C1 segment of cervical spinal cord (tissue), 14 donors: ENCODE results near the gene CAPN13.
A peak's percentile ranks its signal among the peaks of the same experiment; 100 is the strongest.

Source experiments
- DNase-seq, 14 donors: peaks; one replicate each; lab custom pipeline; 2025; lab: John Stamatoyannopoulos, UW

CAPN13 gene

DNA sequence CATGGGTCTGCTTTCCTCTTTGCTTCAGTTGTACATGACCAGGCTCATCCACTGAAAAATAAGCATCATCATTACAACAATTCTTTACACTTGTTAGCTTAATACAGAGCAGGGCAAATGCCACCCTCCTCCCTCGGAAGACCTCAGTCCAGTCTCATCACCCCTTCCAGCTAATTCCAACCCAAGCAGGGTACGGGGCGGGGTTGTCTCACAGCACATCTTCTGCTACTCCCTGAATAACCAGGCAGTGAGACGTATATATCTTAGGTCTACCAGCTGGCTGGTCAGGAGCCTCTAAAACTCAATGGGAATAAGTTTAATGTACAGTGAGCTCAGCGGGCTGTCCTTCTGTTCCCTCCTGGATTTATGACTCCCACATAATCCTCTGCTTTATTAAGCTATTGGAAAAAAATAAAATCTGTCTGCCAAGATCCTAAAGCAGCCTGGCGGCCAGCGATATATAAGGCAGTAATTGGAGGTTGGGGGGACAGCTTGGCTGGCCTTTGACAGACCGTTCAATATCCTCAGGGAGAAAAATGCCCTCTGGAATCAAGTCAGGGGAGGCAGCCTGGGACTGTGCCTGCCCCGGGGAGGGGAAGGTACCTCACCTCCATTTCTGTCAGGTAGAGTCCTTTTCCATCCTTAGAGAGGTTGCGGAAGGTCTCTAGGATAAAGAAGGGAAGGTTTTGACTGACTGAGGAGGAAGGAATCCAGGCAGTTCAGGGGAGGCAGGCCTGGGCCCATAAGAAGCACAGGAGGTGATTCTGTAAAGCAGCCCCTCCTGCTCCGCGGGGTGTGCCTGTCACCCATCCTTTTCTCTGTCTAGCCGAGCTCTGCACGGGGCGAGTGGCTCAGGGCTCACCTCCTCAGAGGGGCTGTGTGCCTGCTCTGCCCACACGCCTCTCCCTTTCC is 76.3 kb downstream of the CAPN13 start:
- no peak for DNase-seq

DNA sequence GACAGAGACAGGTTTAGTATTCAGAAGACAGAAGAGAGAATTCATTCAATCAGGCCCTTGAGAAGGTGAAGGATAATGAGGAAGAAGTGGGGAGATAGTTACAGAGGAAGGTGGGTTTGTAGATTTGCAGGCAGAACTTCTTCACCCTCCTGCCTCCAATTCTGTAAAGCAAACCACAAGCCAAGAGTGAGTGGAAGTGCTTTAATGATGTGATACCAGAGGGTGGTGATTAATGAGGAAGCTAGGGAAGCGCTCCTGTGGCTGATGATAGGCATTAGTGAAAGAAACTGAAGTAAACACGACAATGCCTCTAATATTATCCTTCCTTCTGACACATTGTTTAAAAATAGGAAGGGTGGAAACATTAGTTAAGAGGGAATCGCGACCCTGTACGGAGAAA is 78.2 kb downstream of the CAPN13 start:
- no peak for DNase-seq

DNA sequence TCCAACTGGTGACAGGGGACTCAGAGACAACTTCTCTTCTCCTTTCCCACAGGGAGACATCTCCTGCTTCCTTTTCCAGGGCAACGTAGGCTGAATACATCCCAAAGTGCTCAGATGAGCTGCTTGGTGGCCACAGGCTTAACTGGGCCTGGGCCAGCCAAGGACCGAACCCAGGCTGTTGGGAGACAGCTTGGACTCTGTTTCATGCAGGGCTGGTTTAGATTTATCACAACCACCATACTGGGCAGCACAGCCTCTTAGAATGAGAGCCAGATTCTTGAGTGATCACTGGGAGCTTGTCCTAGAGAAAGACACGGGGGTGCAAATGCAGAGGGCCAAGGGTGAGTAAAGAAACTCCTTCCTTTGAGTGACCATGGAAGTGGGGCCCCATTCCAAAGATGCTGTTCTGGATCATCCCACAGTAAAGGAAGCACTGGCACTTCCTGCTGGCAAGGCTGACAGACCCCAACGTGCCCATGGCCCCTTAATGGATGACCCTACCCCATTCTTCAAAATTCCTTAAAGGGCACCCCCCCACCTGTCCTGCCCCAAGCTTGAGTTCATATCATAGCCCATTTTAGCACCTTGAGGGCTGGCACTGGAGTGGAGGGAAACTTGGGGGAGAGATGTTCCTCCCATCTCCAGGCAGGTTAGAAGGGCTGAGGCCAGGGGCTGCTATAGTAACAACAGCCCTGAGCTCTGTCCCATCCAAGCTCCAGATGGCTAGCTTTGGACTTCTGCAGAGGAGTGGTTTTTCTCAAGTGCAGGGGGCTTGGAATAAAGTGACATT is 84.1 kb downstream of the CAPN13 start:
- no peak for DNase-seq

DNA sequence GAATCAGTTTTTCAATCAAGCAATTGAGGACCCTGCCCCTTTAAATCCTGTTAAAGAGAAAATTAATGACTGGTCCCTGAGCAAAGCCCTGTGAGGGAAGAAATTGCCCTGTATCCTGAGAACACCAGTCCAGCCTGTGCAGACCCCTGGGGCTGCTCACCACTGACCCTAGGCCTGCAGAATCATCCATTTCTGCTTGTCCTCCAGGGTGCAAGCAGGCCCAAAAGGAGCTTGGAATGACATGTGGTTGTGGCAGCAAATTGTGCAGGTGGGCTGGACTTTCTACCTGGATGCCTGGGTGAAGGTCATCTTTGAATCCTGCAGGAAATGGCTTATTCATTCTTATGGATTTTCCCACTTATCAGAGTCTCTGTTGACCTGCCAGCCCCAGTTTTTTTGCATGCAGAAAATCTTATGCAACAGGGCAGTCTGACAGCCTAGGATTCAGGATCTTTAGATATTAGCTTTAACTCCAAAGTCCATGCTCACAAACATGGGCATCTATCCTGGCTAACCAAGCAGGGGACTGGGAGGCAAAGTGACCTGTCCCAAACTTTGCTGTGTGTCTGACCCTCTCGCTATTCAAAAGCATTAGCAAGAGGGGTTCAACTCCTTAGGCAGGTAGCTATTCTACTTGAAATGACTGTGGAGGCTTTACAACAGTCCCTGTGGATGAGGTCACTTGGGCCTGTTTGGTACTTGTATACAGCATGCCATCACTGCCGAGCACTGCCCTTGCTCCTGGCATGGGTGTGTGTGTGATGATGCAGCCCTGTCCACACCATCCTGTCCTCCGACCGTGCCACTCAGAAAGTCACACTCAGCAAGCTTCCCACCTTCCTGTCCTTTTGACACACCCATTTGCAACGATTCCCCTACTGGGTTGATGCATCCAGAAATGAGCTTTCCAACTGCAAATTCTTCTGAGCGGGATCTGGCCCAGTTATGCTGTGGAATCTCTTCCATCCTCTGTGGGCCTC is 85.3 kb downstream of the CAPN13 start:
- DNase-seq, result no peak

DNA sequence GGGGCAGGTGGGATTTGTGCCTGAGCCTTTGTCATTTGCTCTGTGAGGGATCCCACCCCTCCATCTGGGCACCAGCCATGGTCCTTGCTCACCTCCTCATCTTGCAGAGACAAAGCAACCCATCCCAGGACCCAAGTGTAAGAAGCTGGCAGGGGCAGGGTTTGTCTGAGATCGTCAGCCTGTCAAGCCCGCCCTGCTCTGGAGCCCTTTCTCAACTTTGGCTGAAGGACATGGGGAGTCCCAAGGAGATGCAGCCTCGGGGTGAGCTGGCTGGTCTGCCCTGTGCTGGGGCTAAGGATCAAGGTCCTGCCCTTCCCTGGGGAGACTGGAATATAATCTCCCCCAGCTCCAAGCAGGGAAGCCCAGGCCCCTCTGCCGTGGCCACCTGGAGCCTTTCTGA is 86.0 kb downstream of the CAPN13 start:
- no peak for DNase-seq

DNA sequence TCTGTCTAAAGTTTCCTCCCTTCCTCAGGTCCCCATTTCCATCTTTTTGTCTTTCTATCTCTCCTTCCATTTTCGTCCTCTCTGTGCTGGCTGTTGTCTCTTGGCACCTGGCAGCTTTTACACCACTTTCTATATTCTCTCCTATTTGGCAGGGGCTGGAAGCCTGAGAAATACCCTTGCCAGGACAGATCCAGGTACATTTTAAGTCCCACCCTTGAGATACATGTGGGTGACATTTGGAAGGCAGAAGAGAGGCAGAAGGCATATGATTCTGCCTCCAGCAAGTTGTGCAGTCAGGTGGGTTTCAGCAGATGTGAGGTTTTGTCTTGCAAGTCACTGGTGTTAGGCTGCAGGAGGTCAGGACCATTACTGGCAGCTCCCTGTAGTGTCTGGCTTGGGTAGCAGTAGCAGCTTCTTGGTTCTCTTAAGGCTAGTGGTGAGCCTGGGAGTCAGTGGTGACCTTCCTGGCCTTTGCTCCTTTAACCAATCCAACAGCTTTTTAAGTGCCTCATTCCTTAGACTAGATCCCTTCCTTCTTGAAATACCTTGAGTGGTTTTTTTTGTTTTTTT is 90.1 kb downstream of the CAPN13 start:
- no peak for DNase-seq

DNA sequence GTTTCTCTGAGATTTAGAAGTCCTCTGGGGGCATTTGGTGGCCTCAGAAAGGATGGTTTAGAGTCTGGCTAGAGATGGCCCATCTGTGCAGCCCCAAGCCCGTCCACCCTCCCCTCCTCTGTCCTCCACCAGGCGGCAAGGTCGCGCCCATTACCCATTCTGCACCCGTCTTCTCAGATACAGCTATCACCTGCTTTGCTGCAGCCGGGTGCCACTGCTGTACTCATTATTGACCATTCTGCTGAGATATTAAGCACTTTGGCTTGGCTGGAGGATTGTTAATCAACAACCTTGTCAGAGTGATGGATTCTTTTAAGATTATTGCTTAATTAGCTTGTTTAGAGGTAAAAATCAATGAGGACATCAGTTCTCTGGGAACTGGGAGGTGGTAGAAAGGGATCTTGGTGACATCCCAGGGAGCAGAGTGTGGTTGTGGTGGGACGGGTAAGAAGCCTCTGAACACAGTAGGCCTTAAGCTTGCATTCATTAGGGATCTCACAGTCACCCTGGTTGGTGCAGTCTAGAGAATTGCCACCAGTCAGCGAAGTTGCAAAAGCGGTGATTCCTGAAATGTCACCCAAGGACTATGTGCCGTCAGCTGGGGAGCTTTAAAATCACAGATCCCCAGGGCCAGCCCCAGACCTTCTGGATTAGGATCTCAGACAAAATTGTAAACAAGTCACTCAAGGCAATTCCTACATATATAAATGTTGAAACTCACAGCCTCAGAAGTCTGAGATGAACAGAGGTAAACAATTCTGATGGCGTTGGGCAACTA is 90.9 kb downstream of the CAPN13 start:
- no peak for DNase-seq

DNA sequence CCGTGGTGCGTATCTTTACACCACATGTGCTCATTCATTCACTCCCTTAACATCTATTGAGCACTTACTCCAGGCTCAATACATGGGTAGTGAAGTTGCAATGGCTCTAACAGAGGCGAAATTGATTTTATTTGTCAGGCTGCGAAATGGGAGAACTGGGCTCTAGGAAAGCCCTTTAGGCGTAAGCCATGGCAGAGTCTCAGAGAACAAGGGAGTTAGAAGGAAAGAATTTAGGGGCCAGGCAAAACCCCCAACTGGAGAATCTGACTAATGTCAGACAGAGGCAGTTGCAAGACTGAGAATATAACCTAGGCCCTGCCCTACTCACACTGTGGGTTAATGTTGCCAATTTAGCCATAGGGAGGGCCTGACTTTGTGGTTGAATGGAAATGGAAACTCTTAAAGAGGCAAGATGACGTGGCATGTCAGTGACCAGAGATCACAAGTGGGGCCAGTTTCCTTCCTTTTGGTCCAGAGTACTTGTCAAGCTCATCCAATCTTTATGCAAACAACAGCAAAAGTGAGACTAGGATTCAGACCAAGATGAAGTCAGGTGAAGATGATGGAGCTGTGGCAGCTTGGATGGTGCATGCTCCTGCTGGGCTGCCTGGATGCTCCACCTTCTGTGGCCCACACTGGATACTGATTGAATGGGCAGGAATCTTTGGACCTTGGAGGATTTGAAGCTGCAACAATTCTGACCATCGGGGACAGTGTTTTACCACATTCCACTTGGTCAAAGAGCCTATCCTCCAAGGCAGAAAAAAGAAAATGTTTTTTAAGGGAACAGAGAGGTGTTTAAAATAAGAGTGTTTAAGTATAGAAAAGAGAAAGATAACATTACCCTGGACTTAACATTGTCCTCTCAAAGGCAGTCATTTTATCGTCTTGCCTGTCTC is 92.2 kb downstream of the CAPN13 start:
- no peak for DNase-seq

DNA sequence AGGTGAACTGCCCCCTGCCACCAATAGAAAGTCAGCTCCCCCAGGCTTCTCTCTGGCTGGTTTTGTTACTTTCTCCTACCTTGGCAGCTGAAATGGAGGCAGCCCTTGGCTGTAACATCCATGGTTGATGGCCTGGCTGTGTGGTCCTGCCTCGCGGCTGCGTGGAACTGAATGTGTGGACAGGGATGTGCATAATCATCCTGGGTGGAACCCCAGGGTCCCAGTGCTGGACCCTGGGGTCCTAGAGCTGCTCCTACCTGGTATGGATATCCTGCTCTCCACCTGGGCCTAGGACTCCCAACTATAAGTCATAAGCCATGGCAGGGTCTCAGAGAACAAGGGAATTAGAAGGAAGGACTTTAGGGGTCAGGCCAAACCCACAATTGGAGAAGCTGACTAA is 93.5 kb downstream of the CAPN13 start:
- DNase-seq, result no peak

DNA sequence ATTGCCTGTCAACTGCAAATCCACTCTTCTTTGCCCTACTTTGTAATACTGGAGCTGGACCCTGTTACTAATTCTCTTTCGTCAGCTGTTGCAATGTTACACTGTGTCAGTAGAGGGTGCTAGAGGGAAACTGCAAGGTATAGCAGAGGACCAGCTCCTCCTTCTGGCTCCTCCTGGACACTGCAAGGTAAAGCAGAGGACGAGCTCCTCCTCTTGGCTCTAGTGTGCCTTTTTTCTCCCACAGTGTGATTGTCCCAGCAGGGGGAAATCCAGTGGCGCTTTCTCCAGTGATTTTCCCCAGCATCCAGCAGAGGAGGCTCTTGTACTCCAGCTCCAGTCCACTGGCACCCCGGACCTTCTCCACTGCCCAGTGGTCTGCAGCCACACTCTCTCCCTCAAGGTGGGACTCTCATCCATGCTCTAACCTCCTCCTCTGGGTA is 95.6 kb downstream of the CAPN13 start:
- DNase-seq, result peak in 10 of 14 donors; percentile 6 to 67 (median 26)

DNA sequence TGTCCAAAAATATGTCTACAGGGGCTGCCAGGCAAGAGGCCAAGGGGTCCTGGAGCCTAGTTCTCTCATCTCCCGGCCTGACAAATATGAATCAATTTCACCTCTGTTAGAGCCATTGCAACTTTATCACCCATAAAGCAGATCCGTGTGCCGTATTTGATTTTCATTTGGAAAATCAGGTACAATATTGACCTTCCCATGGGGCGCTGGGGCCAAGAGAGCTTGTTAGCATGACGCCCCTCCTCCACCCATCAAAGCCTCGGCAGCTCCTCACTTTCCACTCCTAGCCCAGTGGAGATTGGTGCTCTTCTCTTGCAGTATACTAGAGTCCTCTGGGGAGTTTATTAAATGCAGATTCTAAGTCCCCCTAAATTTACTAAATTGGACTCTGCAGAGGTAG is 96.8 kb downstream of the CAPN13 start:
- DNase-seq, result no peak

DNA sequence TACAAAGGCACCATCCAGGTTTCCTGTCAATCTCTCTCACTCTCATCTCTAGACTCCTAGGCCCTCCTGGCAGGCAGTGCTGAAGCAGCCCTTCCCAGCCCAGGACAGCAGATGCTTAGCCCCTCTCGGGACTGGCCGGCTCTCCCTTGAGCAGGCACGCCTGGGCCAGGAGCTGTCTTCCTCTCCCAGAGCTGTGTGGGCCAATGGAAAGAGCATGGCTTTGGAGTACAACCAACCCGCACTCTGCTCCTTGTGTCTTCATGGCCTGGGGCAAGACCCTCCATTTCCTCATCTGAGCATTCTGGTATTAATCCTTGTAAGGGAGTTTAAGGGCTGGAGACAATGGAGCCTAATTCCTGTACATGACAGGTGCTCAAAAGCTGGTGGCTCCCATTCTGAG is 97.2 kb downstream of the CAPN13 start:
- no peak for DNase-seq

DNA sequence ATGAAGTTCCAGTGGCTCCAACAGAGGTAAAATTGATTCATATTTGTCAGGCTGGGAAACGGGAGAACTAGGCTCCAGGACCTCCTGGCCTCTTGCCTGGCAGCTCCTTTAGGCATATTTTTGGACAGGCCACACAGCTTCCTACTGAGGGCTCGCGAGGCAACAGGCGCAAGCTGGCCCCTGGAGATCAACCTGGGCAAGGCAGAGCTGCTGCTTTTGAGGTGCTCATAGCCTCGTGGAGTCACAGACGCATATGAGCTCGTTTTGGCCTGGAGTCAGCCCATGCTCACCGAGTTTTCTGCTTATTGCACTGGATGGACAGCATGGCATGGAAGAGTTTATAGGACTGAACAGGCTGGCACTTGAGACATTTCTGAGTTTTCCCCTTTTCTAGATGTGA is 97.7 kb downstream of the CAPN13 start:
- no peak for DNase-seq

DNA sequence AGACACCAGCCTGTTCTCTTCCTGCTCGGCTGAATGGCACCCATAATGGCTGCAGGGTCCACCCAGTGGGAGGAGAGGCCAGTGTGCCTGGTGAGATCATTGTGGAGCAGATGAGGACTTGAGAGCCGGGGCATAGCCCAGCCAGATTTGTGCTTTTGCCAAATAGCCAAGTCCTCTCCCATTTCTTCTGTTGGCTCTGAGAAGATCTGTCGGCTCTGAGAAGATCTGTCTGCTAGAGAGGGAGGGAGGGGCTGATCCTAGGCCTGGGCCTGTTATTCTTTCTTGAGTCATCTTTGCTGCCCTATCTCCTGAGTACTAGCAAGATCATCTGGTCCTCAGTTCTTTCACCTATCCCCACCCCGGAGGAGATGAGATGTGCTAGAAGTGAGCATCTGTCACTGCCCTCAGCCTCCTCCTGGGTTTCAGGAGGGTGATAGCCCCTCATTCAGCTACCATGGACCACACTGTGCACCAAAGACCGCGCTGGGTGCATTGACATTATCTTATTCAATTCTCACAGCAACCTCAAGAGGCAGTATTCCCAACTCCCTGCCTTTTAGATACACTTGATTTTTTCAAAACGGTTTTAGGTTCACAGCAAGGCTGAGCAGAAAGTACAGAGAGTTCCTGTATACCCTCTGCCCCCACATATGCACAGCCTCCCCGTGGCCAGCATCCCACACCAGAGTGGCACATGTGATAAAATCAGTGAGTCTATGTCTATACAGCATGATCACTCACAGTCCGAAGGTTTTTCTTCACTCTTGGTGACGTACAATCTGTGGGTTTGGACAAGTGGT is 98.6 kb downstream of the CAPN13 start:
- no peak for DNase-seq

DNA sequence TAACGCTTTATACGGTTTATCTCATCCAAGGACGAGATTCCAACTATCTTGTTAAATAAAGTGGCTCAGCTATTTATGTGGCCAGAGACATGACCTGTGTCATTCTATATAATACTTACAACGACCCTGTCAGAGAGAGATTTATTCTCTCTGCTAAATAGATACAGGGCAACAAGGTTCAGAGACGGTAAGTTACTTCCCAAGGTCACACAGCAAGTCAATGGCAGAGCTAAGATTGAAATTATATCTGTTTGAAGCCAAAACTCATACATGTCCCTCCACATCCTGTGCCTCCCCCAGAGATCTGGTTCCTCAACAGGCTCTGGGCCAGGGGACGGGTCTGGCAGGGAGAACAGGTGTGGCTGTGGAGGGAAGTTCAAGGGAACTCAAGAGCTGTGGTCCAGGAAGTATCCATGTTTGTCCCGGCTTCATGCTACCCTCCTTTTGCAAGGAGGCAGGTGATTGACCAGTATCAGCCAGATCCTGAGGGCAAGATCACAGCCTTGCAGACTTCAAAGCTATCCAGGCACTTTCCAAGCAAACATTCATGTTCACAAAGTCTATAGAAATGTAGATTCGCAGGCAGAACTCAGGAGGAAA is 99.8 kb downstream of the CAPN13 start:
- DNase-seq, result no peak

DNA sequence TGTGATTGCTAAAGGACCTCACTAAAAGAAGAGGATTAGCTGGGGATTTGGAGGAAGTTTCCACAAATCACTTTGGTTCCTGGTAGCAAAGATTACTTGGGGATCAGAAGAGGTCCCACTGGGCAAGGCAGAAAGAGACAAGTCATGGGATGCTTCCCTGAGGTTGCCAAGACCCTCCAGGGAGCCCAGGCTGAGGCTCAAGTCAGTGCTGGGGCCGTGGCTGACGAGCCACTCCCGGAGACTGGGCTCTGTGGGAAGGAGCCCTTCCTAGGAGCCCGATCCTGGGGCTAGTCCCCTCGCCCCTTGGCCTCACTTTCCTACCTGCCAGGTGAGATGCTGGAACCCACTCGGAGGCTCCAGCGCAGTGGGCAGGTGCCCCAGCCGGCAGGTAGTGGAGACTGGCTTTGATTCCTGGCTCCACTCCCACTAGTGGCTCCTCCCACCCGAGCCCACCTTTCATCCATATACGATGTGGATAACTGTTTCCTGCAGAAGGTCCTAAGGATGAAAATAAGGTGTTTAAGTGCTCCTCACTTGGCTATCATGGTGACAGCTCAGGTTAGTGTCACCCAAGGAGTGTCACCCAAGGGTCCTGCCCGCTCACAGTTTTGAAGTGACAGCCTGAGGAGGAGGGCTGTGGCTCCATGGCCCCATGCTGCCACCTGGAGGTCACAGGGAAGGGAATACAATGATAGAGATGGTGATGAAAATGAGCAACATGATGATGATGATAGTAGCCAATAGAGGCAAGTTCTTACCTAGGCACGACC is 100.5 kb downstream of the CAPN13 start:
- peak in 8 of 14 donors; percentile 2 to 44 (median 14) for DNase-seq
